ENCODE data around the gene GNGT2.

GNGT2 gene

DNA sequence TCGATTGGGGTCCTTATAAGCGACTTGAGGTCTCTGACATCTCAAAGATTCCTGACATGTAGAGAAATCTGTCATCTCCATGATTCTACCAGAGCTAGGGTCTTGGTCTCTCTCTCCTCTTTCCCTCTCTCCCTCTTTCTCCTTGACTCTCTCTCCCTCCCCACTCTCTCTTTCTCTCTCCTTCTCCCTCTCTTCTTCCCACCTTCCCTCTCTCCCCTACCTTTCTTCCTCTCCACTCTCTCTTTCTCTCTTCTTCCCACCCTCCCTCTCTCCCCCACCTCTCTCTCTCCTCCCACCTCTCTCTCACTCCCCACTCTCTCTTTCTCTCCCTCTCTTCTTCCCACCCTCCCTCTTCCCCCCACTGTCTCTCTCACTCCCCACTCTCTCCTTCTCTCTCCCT is 45.2 kb downstream of the GNGT2 start:
- DNase-seq: no peak

DNA sequence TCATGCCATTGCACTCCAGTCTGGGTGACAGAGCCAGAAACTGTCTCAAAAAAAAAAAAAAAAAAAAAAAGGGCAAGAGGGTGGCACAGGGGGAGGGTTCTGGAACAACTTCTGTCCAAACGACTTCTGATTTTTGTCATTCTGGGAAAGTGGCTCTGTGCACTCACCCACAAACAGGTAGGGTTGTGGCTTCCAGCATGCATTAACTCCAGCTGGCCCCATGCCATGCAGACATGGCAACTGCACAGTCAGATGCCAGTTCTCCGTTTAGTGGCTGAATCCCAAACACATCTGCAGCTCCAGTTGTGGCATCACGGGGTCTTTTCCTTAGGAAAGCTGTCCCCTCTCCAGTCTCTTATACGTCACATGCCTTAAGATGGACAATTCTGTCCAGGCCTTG is 47.5 kb downstream of the GNGT2 start:
- DNase-seq: no peak

DNA sequence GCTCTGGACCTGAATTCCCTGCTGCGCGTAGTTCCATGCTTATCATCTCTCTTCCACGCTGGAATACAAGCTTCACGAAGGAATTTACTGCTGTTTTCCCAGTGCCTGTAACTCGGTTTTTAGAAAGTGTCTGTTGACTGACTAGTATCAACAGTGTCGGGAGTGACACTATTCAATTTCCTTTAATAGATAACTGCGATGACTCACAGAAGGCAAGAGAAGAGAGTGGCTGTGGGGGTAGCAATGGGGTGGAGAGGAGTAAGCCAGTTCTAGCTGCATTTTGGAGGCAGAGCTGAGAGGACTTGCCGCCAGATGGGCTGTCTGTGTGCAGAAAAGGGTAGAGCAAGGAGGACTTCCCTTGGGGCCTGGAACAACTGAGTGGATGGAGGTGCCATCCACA is 52.6 kb downstream of the GNGT2 start:
- DNase-seq: no peak

GRCh38 chr17:49156256-49156655 is 54.1 kb downstream of the GNGT2 start:
- no peak for DNase-seq

All from stimulated activated CD4-positive, alpha-beta T cell treated with anti-CD3 and anti-CD28 coated beads, Interleukin-15, amount 100 ng/mL, for 24 hours (primary cell).